ENCODE results near the gene CRMP1.

DNA sequence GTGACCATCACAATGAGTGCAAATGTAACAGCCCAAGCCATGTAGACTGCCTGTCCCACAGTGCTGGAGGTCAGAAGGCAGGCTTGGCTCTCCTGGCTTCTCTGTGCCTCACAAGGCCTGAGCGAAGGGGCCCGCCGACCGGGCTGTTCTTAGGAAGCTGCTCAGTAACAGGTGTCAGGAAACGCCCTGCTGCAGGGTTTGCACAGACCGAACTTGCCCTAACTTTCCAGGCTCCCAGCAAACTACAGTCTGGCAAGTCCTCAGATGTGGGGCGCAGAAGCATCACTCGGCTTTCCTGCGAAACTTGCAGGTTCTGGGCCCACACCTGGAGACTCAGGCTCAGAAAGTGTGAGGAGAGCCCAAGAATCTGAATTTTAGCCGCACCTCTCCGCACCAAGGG, 87.6 kb downstream of the CRMP1 start:
- TF ChIP-seq POLR2AphosphoS5 (IDR thresholded peaks at IDR 0.05; ENCODE audit: low read depth, low read length) (no peak), SIN3A (IDR thresholded peaks at IDR 0.05; ENCODE audit: borderline replicate concordance, insufficient read depth, low read length) (no peak)
- TF ChIP-seq, protein P1, sequence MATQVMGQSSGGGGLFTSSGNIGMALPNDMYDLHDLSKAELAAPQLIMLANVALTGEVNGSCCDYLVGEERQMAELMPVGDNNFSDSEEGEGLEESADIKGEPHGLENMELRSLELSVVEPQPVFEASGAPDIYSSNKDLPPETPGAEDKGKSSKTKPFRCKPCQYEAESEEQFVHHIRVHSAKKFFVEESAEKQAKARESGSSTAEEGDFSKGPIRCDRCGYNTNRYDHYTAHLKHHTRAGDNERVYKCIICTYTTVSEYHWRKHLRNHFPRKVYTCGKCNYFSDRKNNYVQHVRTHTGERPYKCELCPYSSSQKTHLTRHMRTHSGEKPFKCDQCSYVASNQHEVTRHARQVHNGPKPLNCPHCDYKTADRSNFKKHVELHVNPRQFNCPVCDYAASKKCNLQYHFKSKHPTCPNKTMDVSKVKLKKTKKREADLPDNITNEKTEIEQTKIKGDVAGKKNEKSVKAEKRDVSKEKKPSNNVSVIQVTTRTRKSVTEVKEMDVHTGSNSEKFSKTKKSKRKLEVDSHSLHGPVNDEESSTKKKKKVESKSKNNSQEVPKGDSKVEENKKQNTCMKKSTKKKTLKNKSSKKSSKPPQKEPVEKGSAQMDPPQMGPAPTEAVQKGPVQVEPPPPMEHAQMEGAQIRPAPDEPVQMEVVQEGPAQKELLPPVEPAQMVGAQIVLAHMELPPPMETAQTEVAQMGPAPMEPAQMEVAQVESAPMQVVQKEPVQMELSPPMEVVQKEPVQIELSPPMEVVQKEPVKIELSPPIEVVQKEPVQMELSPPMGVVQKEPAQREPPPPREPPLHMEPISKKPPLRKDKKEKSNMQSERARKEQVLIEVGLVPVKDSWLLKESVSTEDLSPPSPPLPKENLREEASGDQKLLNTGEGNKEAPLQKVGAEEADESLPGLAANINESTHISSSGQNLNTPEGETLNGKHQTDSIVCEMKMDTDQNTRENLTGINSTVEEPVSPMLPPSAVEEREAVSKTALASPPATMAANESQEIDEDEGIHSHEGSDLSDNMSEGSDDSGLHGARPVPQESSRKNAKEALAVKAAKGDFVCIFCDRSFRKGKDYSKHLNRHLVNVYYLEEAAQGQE (IDR thresholded peaks at IDR 0.05; ENCODE audit: insufficient read depth in 1 of 2, low read depth in 2 of 2, low read length in 2 of 2): no peak
